NCI-H187 treated with DMSO at 0.1 percent for 48 hours (cell line): ENCODE data around the gene FLT1.

Experiments used
- DNase-seq: peaks from one replicate; lab custom pipeline; 2025; lab: John Stamatoyannopoulos, UW

The FLT1 gene

DNA sequence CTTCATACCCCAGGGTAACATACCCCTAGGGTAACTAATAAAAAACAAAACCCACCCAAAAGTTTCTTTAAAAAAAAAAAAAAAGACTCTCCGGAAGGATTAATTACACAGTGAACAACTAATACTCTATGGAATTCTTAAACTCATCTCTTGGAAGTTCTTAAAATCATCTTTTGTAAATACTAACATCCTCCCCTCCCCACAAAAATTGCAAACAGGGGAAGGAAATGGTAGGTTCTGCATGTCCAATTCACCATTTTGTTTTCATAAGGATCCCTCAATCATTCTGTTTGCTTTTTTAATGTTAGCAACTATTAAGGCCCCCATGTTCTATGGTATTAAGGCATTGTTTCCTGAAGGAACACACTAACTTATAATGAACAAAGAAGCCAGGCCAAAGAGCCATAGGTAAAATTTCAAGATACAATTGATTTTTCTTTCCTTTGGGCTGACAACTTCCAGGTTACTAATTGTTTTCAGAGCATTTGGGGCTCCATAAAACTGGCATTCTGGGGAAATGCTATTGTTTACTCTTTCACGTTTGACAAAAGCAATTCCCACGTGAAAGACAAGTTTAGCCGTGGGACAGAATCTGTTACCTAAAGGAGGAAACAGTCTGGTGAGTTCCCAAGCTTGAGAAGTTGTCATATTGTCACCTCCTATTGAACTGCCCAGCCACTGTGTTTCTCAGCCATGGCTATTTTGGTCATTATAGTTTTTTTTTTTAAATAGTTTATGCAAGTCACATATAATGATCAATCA is 107.0 kb downstream of the FLT1 start:
- DNase-seq: no peak

DNA sequence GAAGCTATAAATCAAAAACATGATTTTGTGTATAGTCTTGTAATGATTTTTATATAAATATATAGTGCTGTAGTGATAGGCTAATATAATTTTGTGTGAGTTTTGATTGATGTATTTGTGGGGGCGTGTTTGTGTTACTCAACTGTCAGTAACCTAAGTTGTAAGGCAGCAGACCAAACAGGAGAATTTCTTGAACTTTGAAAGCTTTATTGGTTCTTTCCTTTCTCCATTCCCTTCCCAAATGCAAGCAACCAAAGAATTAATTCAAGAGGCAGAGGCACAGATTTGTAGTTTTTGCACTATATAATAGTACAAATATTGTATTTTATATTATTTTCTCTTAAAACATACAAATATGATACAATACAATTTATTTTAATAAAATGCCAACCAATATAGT is 109.6 kb downstream of the FLT1 start:
- DNase-seq: no peak

GRCh38 chr13:28384789-28385188 is 110.1 kb downstream of the FLT1 start:
- no peak for DNase-seq

- no peak for DNase-seq
Measured at GRCh38 chr13:28380319-28380718, 114.6 kb downstream of the FLT1 start.

GRCh38 chr13:28379371-28380083 is 115.4 kb downstream of the FLT1 start:
- no peak for DNase-seq

GRCh38 chr13:28376604-28377003 is 118.3 kb downstream of the FLT1 start:
- DNase-seq: no peak

GRCh38 chr13:28375250-28375930 is 119.5 kb downstream of the FLT1 start:
- DNase-seq: no peak

GRCh38 chr13:28373810-28374209 is 121.1 kb downstream of the FLT1 start:
- no peak for DNase-seq

- no peak for DNase-seq
Measured at GRCh38 chr13:28370448-28370847, 124.5 kb downstream of the FLT1 start.

DNA sequence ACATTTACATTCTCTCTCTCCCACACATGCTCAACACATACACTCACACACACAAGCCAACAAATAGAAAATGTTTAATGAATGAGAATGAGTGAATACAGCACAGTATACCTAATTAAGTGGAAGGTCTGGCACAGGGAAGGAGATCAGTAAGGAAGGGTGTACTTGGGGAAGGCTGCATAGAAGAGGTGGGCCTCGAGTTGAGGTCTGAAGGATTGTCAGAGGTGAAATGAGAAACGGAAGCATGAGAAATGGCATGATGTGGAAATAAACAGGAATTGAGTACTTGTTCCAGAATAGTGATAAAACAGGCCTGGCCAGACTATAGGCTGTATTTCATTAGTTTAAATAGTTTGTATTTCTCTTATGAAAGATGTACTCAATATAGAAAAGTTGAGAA is 136.2 kb downstream of the FLT1 start:
- DNase-seq: no peak

GRCh38 chr13:28357911-28358433 is 137.0 kb downstream of the FLT1 start:
- no peak for DNase-seq

DNA sequence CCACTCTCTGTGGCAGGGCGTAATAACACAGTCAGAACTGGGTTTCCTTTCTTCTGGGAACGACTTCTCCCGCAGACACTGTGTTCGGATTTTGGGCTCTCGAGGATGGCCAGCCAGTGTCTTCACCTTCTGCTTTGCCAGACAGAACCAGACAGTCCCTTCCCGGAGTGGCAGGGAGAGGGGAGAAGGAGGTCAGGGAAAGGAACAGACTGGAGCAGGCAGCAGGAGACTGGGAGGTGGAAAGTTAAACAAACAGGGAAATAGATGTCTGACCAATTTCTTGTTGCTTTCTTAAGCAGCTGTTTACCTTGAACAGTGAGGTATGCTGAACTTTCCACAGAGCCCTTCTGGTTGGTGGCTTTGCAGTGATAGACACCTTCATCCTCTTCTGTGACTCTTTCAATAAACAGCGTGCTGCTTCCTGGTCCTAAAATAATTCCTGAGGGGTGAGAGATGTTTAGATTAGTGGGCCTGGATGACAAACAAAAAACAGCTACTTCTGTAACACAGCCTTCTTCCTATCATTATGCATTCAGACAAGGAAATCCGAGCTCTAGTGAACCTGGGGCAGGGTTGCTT is 137.6 kb downstream of the FLT1 start:
- no peak for DNase-seq

DNA sequence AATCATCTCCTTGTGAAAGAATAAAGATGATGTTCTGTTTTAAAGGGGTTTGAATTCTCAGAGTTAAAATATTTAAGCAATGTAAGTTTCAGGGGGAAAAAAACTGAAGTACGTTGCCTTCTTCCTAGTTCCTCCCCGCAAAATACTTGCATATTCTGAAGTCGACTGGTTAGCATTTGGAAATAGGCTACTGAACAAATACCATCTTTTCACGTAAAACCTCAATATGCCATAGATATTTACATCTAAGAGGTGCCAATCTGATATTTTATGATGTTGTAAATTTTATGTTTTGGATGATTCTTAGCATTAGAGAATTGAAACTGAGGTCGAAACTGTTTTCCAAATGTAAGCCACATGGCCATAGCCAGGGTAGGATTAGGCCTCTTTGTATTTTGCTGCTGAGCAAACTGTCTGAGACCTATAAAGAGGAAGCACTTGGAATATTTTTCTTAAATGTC is 138.3 kb downstream of the FLT1 start:
- no peak for DNase-seq

DNA sequence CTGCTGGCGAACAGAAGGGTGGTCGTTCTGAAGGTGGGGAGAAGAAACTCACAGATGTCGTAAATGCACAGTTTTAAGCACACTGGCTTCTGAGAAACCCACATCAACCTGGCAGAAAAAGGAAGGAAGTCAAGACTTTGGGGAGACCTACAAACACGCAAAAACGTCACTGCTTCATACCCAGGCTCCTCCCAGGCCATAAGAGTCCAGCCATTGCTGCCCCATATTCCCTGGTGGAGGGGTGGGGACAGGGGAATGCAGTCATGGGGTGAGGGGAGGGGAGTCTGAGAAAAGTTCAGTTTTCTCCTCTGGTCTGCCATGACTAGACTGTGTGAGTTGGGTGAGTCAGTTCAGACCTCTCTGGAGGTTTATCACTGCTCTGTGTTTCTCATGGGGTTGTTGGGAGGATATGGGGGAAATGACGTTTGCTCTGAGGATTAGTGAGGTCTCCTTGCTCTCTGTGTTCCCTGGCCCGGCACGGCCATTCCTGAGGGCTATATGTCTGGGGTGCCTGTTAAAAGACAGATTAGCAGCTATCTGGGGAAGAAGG is 139.0 kb downstream of the FLT1 start:
- no peak for DNase-seq

GRCh38 chr13:28355046-28355821 is 139.7 kb downstream of the FLT1 start:
- no peak for DNase-seq

DNA sequence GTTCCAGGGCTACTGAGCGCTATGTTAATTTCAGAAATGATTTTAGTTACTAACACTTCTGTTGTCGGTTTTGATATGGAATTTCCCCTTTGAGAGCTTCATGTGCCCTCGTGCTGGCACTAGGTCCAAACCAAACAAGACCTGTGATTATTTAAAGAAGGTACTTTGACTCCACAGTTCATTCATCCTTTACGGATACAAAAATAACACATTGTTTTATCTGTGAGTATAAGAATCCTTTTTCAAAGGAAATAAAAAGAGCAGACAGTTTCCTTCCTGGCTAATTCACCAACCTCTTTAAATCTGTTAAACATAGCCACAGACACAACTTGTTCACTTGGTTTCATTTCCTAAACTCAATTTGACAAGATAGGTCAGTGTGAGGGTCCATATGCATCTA is 141.2 kb downstream of the FLT1 start:
- DNase-seq: no peak

- no peak for DNase-seq
Measured at GRCh38 chr13:28349907-28350654, 144.8 kb downstream of the FLT1 start.

DNA sequence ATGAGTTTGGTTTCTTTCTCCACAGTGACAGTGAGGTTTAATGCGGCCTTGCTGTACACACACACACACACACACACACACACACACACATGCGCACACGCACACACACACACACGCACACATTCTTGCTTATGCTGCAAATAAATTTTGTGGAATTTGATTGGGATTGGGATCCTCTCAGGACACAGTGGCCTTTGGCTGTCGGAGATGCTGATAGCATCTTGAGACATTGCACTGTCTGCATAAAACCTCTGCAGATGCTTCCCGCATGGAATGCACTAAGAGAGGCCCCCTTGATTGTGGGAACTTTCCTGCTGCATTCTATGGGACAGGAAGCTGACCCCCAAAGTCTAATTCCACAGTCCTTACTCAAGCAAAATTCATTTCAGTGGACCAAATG is 145.6 kb downstream of the FLT1 start:
- DNase-seq: no peak

DNA sequence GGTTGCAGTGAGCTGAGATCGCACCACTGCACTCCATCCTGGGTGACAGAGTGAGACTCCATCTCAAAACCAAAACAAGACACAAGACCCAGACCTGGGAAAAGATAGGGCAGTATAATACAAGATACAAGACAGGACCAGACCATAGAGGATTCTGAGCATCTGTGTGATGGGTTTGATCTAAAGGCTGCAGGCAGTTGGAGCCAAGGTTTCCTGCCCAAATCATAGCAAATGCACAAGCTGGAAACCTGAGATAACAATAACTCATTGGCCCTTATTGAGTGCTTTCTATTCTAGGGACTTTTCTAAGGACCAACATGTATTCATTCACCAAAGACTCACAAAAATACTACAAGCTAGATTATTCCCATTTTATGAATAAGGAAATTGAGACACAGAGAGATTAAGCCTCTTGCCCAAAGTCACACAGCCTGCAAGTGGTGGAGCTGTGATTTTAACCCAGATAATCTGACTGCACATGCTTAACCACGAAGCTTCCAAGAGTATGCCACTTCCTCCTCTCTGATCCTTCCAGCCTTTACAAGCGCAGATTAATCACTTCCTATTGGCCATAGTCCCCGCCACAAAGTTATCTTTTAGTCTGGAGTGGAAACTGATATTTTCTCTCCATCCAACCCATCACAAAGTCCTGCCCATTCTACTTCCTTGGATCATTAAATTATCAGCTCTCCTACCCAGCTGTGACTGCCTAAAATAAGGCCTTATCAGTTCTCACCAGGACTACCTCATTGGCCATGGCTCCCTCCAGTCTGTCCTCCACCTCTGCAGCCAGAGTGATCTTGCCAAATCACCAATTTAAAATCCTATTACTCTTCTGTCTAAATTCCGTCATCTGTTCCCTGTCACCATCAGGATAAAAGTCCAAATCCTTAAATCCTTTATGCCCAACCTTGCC is 147.2 kb downstream of the FLT1 start:
- DNase-seq: no peak
